Ascending aorta (tissue), 2 donors: Measurements from ENCODE around the gene RFX8. TPM values are rescaled to one million over a fixed set of nuclear protein-coding genes. Genes with fewer than 3 reads are reported as not detected.

Source experiments
- DNase-seq, 2 donors: peaks; one replicate each; pipeline ENCODE4 v3.0.0-alpha.2; 2019; ENCODE audit warnings: low spot score in 2 of 2
- H3K27ac ChIP-seq, 2 donors: fragments of 200-600 bp; sonication (generic); one replicate each; pipeline ENCODE4 v1.5.1; 2016 to 2017; ENCODE audit warnings: mild to moderate bottlenecking in 1 of 2
- H3K27me3 ChIP-seq: fragments of 200-600 bp; sonication (generic); one replicate; pipeline ENCODE4 v1.5.1; 2017
- H3K36me3 ChIP-seq, 2 donors: fragments of 200-600 bp; sonication (generic); one replicate each; pipeline ENCODE4 v1.5.1; 2016
- H3K4me1 ChIP-seq, 2 donors: fragments of 200-600 bp; sonication (generic); one replicate each; pipeline ENCODE4 v1.5.1; 2016 to 2017; ENCODE audit warnings: mild to moderate bottlenecking in 1 of 2
- H3K4me3 ChIP-seq, 2 donors: fragments of 200-600 bp; sonication (generic); one replicate each; pipeline ENCODE4 v1.5.1; 2016 to 2017; ENCODE audit warnings: mild to moderate bottlenecking in 1 of 2
- H3K9me3 ChIP-seq, 2 donors: fragments of 200-600 bp; sonication (generic); one replicate each; pipeline ENCODE4 v1.5.1; 2016
- CTCF ChIP-seq, 3 experiments: fragments of 200-600 bp in 2 of 3; fragments of 450-650 bp in 1 of 3; sonication (generic) in 2 of 3; IDR thresholded peaks; one replicate each; pipeline ENCODE4 v1.5.1; 2016 to 2019; ENCODE audit warnings: antibody characterized with exemption in 3 of 3, mild to moderate bottlenecking in 1 of 3, moderate library complexity in 1 of 3
- intact Hi-C: fragments of 100-400 bp; cut with DNase I; formaldehyde crosslinking; loops from one replicate; pipeline ENCODE4 v1.15.1; 2023
- total RNA-seq: library from RNA; depleted of rRNA; stranded (reverse); fragments of >200 nt; gene quantifications from one replicate; pipeline ENCODE4 v1.1.0, GENCODE V29; 2016

The RFX8 gene
- total RNA-seq, 1 donor from 2014 or later, result not detected

- no peak for TF ChIP-seq CTCF (IDR thresholded peaks at IDR 0.05)
- Histone ChIP-seq H3K9me3 (no peaks in the 10 kb centered on the region), H3K36me3 (no peaks in the 10 kb centered on the region), H3K27ac (no peak overlapping the region), H3K4me1 (no peaks in the 10 kb centered on the region), H3K27me3 (no peaks in the 10 kb centered on the region), H3K4me3 (no peak overlapping the region)
- no peak for DNase-seq
- intact Hi-C loops, result no loop called here
These were observed 10.9 kb upstream of the RFX8 start for GRCh38 chr2:101485856-101486255.

GRCh38 chr2:101480764-101481163 lies 5.9 kb upstream of the RFX8 start:
- Histone ChIP-seq H3K9me3 (no peaks in the 10 kb centered on the region), H3K36me3 (no peaks in the 10 kb centered on the region), H3K4me1 (no peaks in the 10 kb centered on the region), H3K27me3 (no peaks in the 10 kb centered on the region), H3K4me3 (no peak overlapping the region), H3K27ac (no peak overlapping the region)
- intact Hi-C loops, result no loop called here
- no peak for TF ChIP-seq CTCF (IDR thresholded peaks at IDR 0.05)
- no peak for DNase-seq

- Histone ChIP-seq H3K4me1 (no peaks in the 10 kb centered on the region), H3K4me3 (no peak overlapping the region), H3K36me3 (no peaks in the 10 kb centered on the region), H3K27me3 (no peaks in the 10 kb centered on the region), H3K9me3 (no peaks in the 10 kb centered on the region), H3K27ac (no peak overlapping the region)
- intact Hi-C loops, result no loop called here
- DNase-seq, result no peak
- no peak for TF ChIP-seq CTCF (IDR thresholded peaks at IDR 0.05)
These were observed 4.9 kb upstream of the RFX8 start for GRCh38 chr2:101479810-101480209.

GRCh38 chr2:101479328-101479727 lies 4.4 kb upstream of the RFX8 start:
- Histone ChIP-seq H3K27me3 (no peaks in the 10 kb centered on the region), H3K4me1 (no peaks in the 10 kb centered on the region), H3K36me3 (no peaks in the 10 kb centered on the region), H3K27ac (no peak overlapping the region), H3K9me3 (no peaks in the 10 kb centered on the region), H3K4me3 (no peak overlapping the region)
- no peak for TF ChIP-seq CTCF (IDR thresholded peaks at IDR 0.05)
- no peak for DNase-seq
- intact Hi-C loops, result no loop called here

- H3K4me3 ChIP-seq, result no peak overlapping the region
- H3K36me3 ChIP-seq, result no peaks in the 10 kb centered on the region
- intact Hi-C loops, result no loop called here
These were observed 3.5 kb upstream of the RFX8 start for GRCh38 chr2:101478181-101479001.

More at GRCh38 chr2:101478181-101479001, 3.5 kb upstream of the RFX8 start:
- H3K9me3 ChIP-seq, result no peaks in the 10 kb centered on the region
- H3K27me3 ChIP-seq, result no peaks in the 10 kb centered on the region
- DNase-seq, result no peak
- H3K4me1 ChIP-seq, result peaks cover 0 to 4% of the 10 kb centered on the region in 2 donors
- H3K27ac ChIP-seq, result no peak overlapping the region
- TF ChIP-seq CTCF (IDR thresholded peaks at IDR 0.05), result no peak
